NCI-H748 (cell line): ENCODE data around the gene HDAC9.

ENCODE experiments used
- DNase-seq: peaks from one replicate; lab custom pipeline; 2025; ENCODE audit not compliant: unreplicated experiment; lab: John Stamatoyannopoulos, UW

Gene HDAC9

DNA sequence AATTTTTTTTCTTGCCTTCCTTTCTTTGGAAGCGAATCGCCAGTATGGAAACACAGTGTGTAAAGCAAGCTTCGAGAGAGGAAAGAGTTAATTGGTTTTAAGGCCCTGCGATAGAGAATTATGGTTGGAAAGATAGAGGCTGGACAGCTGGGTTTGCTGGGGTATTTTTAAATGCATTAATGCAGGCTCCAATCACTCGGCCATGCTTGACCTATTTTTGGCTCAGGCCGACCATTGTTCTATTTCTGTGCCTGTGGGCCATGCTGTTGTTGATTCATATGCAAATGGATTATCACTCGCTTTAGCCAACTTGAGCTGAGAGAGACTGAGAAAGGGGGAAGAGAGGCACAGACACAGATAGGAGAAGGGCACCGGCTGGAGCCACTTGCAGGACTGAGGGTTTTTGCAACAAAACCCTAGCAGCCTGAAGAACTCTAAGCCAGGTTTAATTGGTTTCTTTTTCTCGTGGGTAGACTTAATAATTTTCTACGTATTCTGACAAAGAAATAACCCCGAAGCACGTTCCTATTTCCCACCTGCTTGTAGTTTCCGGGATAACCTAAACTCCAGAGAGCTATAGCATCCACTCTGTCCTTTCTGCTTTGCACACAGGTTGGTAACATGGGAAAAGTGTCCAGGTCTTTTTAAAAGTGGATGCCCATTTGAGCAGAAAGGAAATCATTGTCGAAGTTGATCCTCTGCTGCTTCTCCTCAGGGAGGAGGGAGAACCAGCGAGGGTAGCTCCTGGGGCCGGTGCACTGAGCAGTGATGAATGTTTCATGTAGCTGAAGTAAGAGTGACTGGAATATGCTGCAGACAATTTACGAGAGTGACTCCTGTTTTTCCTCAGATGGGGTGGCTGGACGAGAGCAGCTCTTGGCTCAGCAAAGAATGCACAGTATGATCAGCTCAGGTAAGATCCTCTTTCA lies at the start of gene HDAC9:
Gene HDAC9 (plus strand): TSS at position 338 of the 929 bp plus-strand sequence. CDS start 554 bp downstream, at position 892.
- DNase-seq: peak; percentile 77

DNA sequence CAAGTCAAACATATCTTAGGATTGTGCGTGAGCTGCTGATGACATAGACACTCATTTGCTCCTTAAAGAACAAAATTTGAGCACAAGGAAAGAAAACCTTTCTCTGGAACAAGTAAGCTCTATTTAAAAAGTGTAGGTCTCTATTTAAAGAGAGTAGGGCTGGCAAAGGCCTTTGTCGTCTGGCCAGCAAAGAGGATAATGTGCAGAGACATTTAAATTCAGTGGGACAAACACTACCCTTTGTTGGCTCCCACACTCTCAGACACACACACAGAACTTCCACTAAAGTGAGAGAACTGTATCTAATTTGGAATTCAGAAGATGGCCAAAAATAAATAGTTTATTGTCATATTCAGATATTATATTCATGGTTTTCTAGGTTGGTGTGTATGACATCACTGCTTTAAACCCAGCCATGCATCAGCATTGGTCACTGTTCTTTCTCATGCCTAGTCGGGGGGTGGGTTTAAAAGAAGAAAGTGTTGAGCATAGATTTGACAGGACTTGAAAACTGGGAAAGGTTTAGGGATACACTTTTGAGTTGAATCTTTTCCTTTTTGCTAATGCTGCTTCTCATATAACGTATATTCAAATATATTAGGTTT lies 49.5 kb upstream of the HDAC9 start:
- DNase-seq: no peak

DNA sequence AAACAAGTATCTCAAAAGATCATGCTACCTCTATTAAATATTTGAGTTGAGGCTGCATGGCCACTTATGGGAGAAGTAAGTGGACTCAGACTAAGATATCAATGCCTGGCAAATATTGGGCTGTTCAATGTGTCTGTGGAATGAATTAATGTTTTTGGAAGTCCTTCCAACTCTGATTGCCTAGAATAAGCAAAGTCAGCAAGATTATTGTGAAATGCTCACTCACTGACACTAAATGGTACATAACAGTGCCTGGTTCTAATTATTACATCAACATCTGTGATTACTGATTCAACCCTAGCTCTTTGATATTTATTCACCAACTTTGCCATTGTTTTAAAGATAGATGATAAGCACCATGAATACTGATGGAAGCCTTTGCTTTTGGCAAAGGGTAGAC lies 45.5 kb upstream of the HDAC9 start:
- DNase-seq: no peak

DNA sequence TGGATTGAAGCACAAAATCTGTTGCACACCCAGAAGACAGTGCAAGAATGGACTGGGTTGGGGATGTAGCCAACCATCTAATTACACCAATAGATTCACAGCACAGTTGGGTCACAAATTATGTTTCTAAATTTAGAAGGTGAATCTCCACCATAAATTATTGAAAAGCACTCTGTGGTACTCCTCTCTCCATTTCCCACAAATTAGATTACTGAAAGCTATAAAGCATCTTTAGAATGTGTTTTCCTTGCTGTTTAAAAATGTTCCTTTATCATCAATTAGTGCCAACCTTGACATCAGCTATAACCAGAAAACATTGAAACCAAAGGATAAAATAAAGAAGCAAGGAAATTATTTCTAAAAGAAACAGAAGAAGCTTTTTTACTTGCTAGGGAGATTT lies 39.9 kb upstream of the HDAC9 start:
- DNase-seq: no peak

DNA sequence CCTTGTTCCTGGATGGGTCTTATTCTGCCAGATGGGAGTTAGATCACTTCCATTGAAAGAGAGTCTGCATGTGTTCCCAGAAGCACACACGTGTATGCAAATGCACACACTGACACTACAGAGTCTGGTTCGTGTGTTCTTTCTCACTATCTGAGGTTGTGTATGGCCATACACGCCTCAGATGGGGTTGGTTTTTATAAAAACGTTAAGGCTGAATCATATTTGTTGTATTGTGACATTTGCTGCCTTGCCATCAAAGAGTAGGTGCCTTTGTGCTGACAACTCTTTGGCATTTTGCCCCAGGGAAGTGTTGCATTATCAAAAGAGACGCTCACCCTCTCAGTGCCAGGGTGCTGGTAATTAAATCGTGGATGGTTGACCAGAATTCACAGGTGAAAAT lies 37.7 kb upstream of the HDAC9 start:
- no peak for DNase-seq

DNA sequence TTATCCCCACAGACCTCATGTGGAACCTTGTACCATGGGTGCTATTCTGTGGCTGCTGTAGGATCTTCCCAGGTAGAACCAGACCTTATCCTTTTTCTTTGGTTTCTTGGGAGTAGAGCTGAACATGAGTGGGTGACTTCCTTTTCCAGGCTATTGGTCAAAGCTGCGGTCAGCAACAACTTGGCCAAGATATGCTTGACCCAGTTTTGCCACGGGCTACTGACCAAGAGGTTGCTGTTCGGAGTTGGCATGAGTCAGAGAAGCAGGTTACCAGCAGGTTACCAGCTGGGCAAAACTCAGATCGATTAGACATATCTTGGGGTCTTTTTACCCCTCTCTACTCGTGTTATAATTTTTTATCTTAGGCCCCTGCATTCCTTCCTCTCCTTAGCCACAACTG lies 36.7 kb upstream of the HDAC9 start:
- DNase-seq: no peak

DNA sequence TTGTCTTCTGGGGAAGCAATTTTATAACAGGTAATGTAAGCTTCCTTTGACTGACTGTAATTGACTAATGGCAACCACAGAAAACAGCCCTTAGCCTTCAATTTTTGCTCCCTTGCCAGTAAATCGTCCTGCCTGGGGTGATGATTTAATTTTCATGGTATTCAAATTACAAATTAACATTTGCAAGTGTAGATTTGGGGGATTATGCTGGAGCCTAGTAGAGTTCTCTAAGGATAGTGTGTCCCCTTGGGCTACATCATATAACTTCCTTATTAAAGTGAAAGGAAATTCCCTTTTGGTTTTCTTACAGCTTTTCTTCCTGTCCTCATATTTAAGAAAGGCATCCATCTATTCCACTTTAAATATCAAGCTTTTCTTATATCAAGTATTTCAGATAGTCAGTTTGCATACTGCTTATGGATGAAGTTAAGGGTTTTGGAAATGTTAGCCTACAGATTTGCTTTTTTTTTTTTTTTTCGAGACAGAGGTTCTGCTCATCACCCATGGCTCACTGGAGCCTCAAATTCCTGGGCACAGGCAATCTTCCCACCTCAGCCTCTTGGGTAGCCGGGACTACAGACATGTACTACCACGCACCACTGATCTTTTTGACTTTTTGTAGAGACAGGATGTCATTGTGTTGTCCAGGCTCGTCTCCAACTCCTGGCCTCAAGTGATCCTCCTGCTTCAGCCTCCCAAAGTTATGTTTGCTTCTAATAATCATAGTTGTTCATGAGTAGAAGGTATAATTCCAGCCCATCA lies 35.9 kb upstream of the HDAC9 start:
- no peak for DNase-seq

DNA sequence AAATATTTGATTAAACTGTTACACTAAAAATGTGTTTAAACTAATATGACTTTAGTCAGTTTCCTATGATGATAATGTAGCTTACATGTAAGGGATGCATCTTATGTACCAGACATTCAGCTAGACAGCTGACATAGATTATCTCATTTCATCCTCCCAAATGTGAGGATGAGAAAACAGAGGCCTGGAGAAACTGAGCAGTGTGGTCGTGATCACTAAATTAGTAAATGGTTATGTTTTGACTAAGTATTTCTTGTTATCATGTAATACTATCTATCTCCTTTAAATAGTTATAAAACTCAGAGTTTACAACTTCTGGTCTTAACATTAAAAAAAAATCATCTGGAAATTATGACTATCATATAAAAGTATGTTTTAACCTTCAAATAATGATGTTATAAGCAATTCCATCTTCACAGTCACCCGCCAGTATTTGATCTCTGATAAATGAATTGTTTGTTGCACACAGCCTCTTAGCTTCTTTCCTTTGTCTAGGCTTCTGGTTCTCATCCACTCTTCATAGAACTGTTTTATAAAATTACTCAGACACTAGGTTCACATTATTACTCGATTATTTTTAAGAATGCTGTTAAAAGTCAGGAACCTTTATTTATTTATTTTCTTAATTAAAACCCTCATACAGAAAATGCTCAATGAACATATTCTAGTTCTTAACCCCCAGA lies 33.6 kb upstream of the HDAC9 start:
- no peak for DNase-seq

DNA sequence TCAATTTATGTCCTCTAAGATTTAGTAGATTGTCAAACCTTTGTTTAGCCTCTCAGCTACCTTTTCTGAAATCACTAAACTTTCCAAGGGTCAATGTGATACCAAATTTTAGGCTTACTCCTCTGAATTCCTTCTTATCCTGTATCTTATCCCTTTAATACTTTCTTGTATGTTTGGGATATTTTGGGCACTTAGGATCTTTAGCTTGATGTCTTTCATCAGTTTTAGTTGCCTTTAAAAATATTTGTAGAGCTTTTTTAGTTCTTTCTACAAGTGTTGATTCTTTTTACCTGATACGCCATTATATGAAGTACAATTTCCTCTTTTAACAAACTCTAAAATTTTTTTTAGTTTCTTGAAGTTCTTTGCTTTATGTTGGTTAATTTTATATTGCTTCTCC lies 30.7 kb upstream of the HDAC9 start:
- no peak for DNase-seq

DNA sequence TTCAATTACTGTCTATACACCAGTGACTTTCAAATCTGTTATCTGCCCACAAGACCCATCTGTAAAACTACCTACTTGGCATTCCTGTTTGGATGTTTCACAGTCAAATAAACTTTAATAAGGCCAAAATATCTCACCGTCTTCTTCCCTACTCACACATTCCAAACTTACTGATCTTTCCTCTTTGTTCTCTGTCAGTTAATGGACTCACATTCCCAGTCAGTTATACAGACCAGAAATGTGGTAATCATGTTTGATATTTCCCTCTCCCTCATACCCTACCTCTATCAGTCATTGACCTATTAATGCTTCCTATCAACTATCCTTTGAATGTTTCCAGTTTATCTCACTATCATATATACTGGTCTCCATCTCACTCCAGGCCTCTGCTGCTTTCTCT lies 28.5 kb upstream of the HDAC9 start:
- no peak for DNase-seq

DNA sequence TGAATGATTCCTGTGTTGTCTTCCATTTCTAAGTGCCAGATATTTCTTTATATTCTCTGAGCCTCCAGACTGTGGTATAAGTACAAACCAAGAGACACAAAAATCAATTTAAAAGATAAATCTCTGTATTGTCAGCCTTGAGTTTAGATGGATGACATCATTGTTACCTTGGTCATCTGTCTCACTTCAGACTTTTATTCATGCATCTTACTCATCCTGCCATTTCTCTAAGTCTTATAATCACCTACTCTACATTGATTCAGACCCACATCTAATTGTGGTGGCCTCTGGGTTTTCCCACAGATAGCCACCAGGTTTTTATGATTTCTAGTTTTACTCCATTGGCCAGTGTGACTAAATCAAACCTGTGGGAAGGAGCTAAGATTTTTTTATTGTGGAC lies 26.8 kb upstream of the HDAC9 start:
- no peak for DNase-seq

DNA sequence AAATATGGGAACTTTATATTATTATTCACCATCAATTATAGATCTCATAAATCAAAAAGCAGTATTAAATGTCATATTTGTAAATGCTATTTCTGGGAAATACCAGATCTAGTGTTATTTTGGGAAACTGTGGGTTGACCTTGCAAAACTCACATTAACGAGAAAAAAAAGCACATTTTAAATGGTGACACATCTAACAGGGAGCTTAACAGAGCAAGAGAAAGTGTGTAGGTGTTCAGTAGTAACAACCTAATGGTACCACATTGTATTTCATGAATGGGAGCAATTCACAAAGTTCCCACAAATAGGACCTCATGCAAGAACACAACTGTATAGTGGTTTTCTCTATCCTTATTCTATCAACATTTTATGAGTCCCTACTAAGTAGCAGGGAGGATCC lies 26.2 kb upstream of the HDAC9 start:
- DNase-seq: no peak

DNA sequence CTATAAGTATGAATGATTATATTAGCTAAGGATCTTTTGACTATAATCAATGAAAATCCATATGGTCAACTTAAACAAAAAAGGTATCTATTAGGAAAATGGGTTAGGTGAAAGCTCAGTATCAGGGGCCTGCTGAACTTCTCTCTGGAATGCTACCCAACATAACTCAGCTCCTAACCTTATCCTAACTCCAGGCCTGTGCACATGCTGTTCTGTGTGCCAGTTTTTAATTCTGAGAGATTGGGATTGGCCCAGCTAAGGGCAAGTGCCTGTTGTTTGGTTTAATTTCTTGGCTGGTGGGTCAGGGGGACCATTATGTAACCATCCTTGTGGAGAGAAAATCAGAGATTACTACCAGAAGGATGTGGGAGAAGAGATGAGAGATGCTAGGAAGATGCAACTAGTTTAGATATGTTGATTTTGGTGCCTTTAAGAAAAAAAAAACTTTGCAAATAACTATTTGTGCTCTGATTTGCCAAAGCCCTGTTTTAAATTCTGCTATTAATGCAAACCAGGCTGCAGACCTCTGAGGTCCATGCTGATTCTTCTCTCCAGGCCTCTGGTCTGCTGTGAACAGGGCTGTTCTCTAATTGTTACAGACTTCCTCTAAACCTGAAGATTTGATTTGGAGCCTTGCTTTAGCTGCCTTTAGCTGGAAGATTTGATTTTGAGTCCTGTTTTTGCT lies 23.9 kb upstream of the HDAC9 start:
- DNase-seq: no peak

DNA sequence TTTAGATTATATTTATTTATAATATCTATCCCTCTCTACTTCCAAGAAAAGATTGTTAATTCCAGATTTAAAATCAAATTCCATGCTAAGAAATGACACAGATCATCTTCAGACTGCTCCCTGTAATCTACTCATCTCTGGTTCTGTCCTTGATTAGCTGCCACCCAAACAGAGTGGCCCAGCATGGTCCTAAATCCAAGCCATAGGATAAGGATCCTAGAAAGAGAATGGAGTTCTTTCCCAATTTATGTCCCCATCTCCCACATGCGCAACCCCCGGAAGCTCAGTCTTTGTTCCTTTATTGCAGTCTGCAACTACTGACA lies 23.4 kb upstream of the HDAC9 start:
- no peak for DNase-seq

DNA sequence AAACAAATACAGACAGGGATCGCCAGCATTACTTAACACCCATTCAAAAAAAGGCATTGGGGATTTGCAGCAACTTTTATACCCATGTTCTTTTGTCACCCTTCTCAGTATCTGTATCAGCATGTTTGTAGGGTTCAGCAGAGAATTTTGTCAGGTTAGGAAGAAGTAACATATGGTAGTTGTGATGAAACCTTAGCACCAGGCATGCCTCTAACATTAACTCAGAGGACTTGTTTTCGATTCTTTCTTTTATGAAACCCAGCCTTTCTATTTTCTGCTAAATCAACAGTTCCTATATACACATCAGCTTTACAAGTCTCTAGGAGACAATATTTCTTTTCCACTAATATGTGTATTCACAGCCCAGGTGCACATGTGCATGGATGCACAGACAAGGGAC lies 22.4 kb upstream of the HDAC9 start:
- no peak for DNase-seq

DNA sequence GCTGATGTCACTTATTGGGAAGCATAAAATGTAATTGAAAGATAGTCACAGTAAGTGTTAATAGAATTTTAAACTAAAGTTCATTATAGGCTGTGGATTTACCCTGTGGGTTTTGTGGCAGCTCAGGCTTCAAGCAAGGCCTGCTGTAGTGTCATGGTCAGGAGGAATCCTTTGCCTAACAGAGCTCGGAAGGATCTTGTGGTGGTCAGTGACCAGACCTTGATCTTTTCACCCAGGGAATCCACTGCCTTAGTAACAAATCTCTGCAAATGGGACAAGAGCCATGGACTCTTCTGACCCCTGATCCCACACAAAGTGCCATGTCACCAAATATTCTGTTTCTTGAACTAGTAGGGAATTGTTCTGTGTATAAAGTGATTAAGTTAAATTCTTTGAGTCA lies 20.6 kb upstream of the HDAC9 start:
- DNase-seq: no peak

DNA sequence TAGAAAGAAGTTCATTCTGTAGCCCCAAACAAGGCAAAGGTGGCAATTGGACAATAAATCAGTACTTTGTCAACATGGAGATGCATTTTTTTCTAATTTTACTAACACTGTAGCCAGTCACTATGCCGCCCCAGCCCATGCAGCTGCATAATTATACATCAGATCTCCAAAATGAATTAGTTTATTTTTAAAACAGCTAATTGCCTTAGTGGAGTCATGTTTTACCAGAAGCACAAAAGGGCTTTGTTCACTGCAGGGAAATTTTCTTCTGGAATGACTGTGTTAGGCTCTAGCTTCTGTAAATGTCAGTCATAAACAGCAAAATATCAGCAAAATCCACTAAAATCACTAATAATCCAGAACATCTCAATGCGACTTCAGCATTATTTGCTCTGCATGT lies 20.1 kb upstream of the HDAC9 start:
- DNase-seq: no peak

DNA sequence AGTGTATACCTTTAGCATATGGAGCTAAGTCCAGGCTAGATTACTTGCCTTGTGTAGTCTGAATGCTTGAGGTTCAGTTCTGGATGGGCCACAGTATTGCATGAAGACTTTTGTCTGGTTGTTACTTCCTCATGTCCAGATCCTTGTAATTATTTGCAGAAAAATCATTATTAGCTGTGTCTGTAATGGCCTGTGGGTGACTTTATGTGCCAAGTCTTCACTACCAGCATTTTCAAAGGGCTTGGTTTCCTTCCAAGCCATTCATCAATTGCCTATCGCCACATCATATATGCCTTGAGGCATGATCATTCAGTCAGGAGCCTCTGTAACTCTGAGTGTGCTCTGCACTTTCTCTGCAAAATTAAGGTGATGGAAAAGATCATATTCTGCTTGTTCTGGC lies 13.8 kb upstream of the HDAC9 start:
- DNase-seq: no peak

DNA sequence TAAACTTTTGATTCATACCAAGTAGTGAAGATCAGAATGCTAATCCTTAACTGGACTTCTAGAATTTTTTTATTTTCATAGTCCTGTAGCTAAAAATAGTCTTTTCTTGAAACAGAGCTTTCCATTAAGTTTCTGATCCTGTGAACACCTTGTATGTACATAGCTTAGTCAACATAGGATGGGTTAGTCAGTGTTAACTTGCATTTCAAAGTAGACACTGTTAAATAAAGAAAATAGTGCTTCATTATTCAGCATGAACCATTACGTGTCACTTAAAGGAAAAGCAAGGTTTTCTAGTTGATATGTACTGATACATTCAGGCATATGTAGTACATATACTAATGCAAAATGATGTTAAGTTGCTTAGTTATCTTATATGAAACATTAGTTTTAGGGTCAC lies 7.5 kb upstream of the HDAC9 start:
- no peak for DNase-seq

DNA sequence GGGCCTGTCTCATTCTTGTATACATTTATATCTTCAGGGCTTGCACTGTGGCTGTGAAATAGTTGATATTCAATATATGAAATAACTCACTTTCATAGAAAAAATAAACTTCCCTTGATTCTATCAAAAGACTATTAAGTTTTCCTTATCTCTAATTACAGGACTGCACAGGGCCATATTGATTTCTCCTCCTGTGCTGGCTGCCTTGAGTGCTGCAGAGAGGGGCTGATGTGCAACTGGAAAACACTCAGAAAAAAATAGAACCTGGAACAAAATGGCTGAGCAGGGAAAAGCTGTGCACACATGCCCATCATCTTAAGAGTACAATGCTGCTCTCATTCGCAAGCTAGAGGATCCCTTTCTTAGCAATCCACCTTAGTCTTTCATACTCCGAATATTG lies 5.9 kb upstream of the HDAC9 start:
- no peak for DNase-seq

DNA sequence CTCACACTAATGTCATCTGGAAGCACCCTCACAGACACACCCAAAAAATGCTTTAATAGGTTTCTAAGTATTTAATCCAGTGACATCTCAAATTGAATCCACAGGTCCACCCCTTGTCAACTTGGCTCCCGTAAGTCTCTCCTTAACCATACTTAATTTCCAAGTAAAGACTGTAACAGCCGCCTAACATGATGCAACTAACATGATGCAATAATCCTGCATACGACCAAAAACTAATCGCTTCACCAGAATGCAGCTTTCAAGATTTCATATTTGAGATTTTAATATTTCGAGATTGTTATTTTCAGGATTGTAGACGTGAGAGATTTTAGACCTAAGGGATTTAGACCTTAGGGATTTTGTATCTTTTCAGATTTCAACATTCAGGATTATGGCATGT lies 3.7 kb upstream of the HDAC9 start:
- no peak for DNase-seq
